ENCODE measurements around the gene RAC3. TPM values are rescaled to one million over a fixed set of nuclear protein-coding genes. Genes with fewer than 3 reads are reported as not detected.

Gene RAC3
- total RNA-seq, 4 donors from 2014 or later, result 2.4 to 14.7 (median 5.4) TPM

DNA sequence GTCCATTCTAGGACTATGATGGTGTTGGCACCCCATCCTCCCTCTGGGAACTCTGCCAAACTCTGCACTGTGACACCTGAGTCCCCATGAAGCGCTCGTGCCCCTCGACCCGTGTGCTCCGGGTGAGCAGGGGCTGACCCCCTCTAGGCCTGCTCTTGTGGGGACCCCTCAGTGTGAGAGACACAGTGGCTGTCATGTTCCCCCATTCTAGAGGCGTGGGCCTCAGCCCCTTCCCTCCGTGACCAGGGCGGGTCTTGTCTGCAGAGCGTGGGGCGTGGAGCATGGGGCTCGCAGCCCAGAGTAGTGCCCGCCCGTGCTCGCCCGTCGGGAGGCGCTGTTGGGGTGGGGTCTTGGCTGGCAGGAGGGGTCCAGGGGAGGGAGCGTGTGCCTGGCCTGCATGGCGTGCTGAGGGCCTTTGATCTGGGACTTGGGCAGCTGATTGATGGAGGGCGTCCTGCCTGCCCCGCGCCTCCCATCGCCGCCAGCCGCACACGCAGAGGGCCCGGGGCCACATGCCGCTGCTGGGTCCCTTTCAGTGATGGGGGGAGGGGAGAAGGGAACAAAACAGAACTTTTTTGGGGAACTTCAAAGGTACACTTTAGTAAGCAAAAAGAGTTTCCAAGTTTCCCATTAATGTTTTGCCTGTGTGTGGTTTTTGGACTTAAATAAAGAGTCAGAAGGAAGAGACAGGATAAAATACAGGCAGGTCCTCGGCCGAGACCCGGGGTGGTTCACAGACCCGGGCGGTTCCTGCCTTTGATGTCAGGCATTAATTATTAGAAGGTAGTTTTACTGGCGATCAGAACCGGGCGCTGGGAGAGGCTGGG lies 31.3 kb upstream of the RAC3 start:
- WGBS, 2 donors, result 78 to 79% methylated on average over 33 to 36 of the region's 36 CpGs

DNA sequence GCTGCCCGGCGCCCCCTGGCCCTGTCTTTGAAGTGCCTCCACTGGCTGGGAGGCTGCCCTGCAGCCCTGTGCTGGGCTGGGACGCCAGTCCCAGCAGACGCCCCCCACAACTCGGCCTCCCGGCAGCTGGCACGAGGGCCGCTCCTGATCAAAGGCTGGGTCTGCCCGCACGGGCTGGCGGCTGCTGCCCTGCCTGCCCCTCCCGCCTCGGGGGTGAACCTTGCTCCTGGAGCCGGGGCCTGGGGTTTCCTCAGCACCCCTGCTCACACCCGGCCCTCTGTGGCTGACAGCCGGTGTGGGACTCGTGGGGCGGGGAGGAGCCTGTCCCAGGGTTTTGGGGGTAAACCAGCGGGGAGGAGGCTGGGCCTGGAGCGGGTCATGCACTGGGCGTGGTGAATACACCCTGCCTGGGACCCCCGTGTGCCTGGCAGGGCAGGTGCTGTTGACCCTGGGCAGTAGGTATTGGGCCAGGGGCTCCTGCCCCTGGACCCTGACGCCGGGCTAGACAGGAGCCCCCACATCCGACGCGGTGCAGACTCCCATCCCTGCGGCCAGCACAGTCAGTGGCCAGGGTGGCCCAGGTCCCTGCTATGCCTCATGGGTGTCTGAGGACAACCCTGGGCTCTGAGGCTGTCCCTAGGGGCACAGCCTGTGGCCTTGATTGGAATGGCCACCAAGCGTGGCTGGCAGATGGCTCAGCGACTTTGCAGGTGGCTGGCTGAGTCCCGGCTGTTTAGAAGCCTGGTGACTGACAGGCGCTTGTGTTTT lies 30.5 kb upstream of the RAC3 start:
- 72 to 78% methylated on average over 19 to 25 of the region's 32 CpGs for WGBS, 2 donors
- H3K4me3 ChIP-seq, result no peak overlapping the region
- H3K27ac ChIP-seq, result no peak overlapping the region
- no peaks in the 10 kb centered on the region for H3K9me3 ChIP-seq
- no peak for DNase-seq (ENCODE audit: low spot score in 2 of 2)
- H3K36me3 ChIP-seq, result peaks cover 0 to 18% (median 0%) of the 10 kb centered on the region in 3 donors
- H3K4me1 ChIP-seq, result peaks cover 0 to 28% (median 13%) of the 10 kb centered on the region in 4 donors
- no peaks in the 10 kb centered on the region for H3K27me3 ChIP-seq
- TF ChIP-seq EP300 (IDR thresholded peaks at IDR 0.05) (no peak), POLR2A (IDR thresholded peaks at IDR 0.05) (no peak)
- TF ChIP-seq, protein P1, sequence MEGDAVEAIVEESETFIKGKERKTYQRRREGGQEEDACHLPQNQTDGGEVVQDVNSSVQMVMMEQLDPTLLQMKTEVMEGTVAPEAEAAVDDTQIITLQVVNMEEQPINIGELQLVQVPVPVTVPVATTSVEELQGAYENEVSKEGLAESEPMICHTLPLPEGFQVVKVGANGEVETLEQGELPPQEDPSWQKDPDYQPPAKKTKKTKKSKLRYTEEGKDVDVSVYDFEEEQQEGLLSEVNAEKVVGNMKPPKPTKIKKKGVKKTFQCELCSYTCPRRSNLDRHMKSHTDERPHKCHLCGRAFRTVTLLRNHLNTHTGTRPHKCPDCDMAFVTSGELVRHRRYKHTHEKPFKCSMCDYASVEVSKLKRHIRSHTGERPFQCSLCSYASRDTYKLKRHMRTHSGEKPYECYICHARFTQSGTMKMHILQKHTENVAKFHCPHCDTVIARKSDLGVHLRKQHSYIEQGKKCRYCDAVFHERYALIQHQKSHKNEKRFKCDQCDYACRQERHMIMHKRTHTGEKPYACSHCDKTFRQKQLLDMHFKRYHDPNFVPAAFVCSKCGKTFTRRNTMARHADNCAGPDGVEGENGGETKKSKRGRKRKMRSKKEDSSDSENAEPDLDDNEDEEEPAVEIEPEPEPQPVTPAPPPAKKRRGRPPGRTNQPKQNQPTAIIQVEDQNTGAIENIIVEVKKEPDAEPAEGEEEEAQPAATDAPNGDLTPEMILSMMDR (IDR thresholded peaks at IDR 0.05), result no peak

More for the DNA sequence above, 31.3 kb upstream of the RAC3 start:
- H3K27ac ChIP-seq, result no peak overlapping the region
- no peak overlapping the region for H3K4me3 ChIP-seq
- H3K9me3 ChIP-seq, result no peaks in the 10 kb centered on the region
- H3K4me1 ChIP-seq, result peaks cover 0 to 32% (median 16%) of the 10 kb centered on the region in 4 donors
- peaks cover 0 to 20% (median 0%) of the 10 kb centered on the region in 3 donors for H3K36me3 ChIP-seq
- no peaks in the 10 kb centered on the region for H3K27me3 ChIP-seq
- TF ChIP-seq, protein P1 (IDR thresholded peaks at IDR 0.05), result no peak
- TF ChIP-seq EP300 (IDR thresholded peaks at IDR 0.05) (no peak), POLR2A (IDR thresholded peaks at IDR 0.05) (no peak)
- no peak for DNase-seq (ENCODE audit: low spot score in 2 of 2)

DNA sequence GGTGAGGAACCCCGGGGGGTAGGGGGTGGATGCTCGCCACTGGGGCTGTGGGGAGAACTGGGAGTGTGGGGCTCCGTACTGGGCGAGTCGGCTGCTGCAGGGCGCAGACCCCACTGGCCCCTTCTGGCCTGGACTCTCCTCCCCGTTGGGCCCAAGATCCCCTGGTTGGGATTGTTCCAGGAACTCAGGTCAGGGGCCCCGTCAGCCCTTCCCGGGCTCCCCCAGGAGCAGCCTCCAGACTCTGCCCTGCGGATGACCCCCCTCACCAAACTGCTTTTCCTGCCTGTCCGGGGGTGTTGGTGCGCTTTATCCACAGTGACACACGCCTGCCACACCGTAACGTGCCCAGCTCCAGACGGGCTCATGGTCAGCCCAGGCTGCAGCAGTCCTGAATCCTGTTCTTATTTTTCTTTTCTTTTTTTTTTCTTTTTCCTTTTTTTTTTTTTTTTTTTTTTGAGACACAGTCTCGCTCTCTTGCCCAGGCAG lies 29.9 kb upstream of the RAC3 start:
- Histone ChIP-seq H3K27me3 (no peaks in the 10 kb centered on the region), H3K9me3 (no peaks in the 10 kb centered on the region), H3K36me3 (peaks cover 0 to 11% (median 0%) of the 10 kb centered on the region in 3 donors), H3K27ac (no peak overlapping the region), H3K4me1 (peaks cover 0 to 34% (median 16%) of the 10 kb centered on the region in 4 donors), H3K4me3 (no peak overlapping the region)
- DNase-seq (ENCODE audit: low spot score in 2 of 2), result no peak
- TF ChIP-seq EP300 (IDR thresholded peaks at IDR 0.05) (no peak), POLR2A (IDR thresholded peaks at IDR 0.05) (no peak)
- TF ChIP-seq, protein P1 (IDR thresholded peaks at IDR 0.05), result no peak
- 78% methylated on average over 14 to 15 of the region's 17 CpGs for WGBS, 2 donors

- Histone ChIP-seq H3K9me3 (no peaks in the 10 kb centered on the region), H3K36me3 (peaks cover 0 to 6% (median 0%) of the 10 kb centered on the region in 3 donors), H3K4me3 (no peak overlapping the region), H3K4me1 (peaks cover 0 to 55% (median 19%) of the 10 kb centered on the region in 4 donors), H3K27me3 (no peaks in the 10 kb centered on the region), H3K27ac (peak overlapping the region in 2 of 4 donors; percentile 57 to 60)
- 49 to 61% methylated on average over 37 to 52 of the region's 53 CpGs for WGBS, 2 donors
- TF ChIP-seq POLR2A (IDR thresholded peaks at IDR 0.05) (no peak), EP300 (IDR thresholded peaks at IDR 0.05) (peak in 1 of 2 donors; percentile 68)
- TF ChIP-seq, protein P1 (IDR thresholded peaks at IDR 0.05), result no peak
- DNase-seq (ENCODE audit: low spot score in 2 of 2), result peak; percentile 50 to 72
Measured at GRCh38 chr17:82003411-82004381, 27.8 kb upstream of the RAC3 start.

Measured in tibial nerve (tissue), 4 donors.